Erythroblast (primary cell): ENCODE data around the gene SCYL1.

Experiments
- GATA1 ChIP-seq: IDR thresholded peaks from 2 replicates; pipeline ENCODE4 v1.6.1; 2011; ENCODE audit warnings: low read depth, mild to moderate bottlenecking, control low read depth, low read length, moderate library complexity
- POLR2A ChIP-seq: IDR thresholded peaks from 2 replicates; pipeline ENCODE4 v1.6.1; 2011; ENCODE audit warnings: mild to moderate bottlenecking, low read length

GRCh38 chr11:65580756-65581155 is 55.9 kb downstream of the SCYL1 start:
- no peak for TF ChIP-seq POLR2A
- TF ChIP-seq GATA1, result no peak
